ENCODE data around the gene GCK. TPM values are rescaled to one million over a fixed set of nuclear protein-coding genes. Genes with fewer than 3 reads are reported as not detected.

The GCK gene
- total RNA-seq, 1 experiment from 2014 or later, result not detected

- Mint-ChIP-seq H3K4me1 (ENCODE audit: low read depth, unreplicated experiment) (peaks cover 19% of the 10 kb centered on the region), H3K27ac (ENCODE audit: unreplicated experiment) (peak within 1 kb of the TSS; percentile 84), H3K4me3 (ENCODE audit: low read depth, unreplicated experiment) (peak within 1 kb of the TSS; percentile 75), H3K27me3 (ENCODE audit: unreplicated experiment) (peaks cover 22% of the 10 kb centered on the region), H3K9me3 (ENCODE audit: low read depth, unreplicated experiment) (no peaks in the 10 kb centered on the region), H3K36me3 (ENCODE audit: insufficient read depth, unreplicated experiment) (peaks cover 24% of the 10 kb centered on the region)
- DNase-seq, result peak; percentile 100
- no peak for TF ChIP-seq CTCF (IDR thresholded peaks at IDR 0.05; ENCODE audit: unreplicated experiment)
- intact Hi-C loops (cut with micrococcal nuclease; ENCODE audit: unreplicated experiment), result loop anchor here (5.0 kb wide), 1 partner anchor 76 kb away; no protein-coding TSS in a partner anchor
- BruUV-seq (replicated peaks), result no TSS peak
- CTCF ChIA-PET, result interaction anchor here (0.6 to 1.8 kb wide), 4 partner anchors 8 to 117 kb away, joined by 3 to 5 read pairs (median 4); no protein-coding TSS in a partner anchor
These were observed 65.8 kb downstream of the GCK start, which contains the start of gene POLD2 for GRCh38 chr7:44123190-44124003. Gene POLD2 (minus strand): TSS chr7:44123548. CDS start chr7:44122053, 1,495 bp downstream.

GRCh38 chr7:44122529-44122928 lies 66.7 kb downstream of the GCK start:
- intact Hi-C loops (cut with micrococcal nuclease; ENCODE audit: unreplicated experiment), result loop anchor here (5.0 kb wide), 1 partner anchor 75 kb away; no protein-coding TSS in a partner anchor

GRCh38 chr7:44121761-44122420 lies 67.3 kb downstream of the GCK start:
- Mint-ChIP-seq H3K27ac (ENCODE audit: unreplicated experiment) (peak overlapping the region; percentile 84), H3K27me3 (ENCODE audit: unreplicated experiment) (peaks cover 7% of the 10 kb centered on the region), H3K4me3 (ENCODE audit: low read depth, unreplicated experiment) (peak overlapping the region; percentile 75), H3K36me3 (ENCODE audit: insufficient read depth, unreplicated experiment) (peaks cover 30% of the 10 kb centered on the region), H3K4me1 (ENCODE audit: low read depth, unreplicated experiment) (peaks cover 19% of the 10 kb centered on the region), H3K9me3 (ENCODE audit: low read depth, unreplicated experiment) (no peaks in the 10 kb centered on the region)
- no TSS peak for BruUV-seq (replicated peaks)
- DNase-seq, result no peak
- intact Hi-C loops (cut with micrococcal nuclease; ENCODE audit: unreplicated experiment), result loop anchor here (5.0 kb wide), 1 partner anchor 75 kb away; no protein-coding TSS in a partner anchor
- CTCF ChIA-PET, result interaction anchor here (0.6 to 1.8 kb wide), 2 partner anchors 9 to 33 kb away, joined by 4 to 5 read pairs; no protein-coding TSS in a partner anchor
- TF ChIP-seq CTCF (IDR thresholded peaks at IDR 0.05; ENCODE audit: unreplicated experiment), result no peak

More at GRCh38 chr7:44122529-44122928, 66.7 kb downstream of the GCK start:
- Mint-ChIP-seq H3K4me3 (ENCODE audit: low read depth, unreplicated experiment) (peak overlapping the region; percentile 75), H3K36me3 (ENCODE audit: insufficient read depth, unreplicated experiment) (peaks cover 24% of the 10 kb centered on the region), H3K9me3 (ENCODE audit: low read depth, unreplicated experiment) (no peaks in the 10 kb centered on the region), H3K4me1 (ENCODE audit: low read depth, unreplicated experiment) (peaks cover 19% of the 10 kb centered on the region), H3K27ac (ENCODE audit: unreplicated experiment) (peak overlapping the region; percentile 84), H3K27me3 (ENCODE audit: unreplicated experiment) (peaks cover 14% of the 10 kb centered on the region)
- BruUV-seq (replicated peaks), result no TSS peak
- no peak for DNase-seq
- CTCF ChIA-PET, result interaction anchor here (0.6 to 1.8 kb wide), 3 partner anchors 9 to 47 kb away, joined by 4 to 5 read pairs (median 5); no protein-coding TSS in a partner anchor
- TF ChIP-seq CTCF (IDR thresholded peaks at IDR 0.05; ENCODE audit: unreplicated experiment), result no peak

- Mint-ChIP-seq H3K4me1 (ENCODE audit: low read depth, unreplicated experiment) (peaks cover 19% of the 10 kb centered on the region), H3K36me3 (ENCODE audit: insufficient read depth, unreplicated experiment) (peaks cover 41% of the 10 kb centered on the region), H3K9me3 (ENCODE audit: low read depth, unreplicated experiment) (no peaks in the 10 kb centered on the region), H3K27ac (ENCODE audit: unreplicated experiment) (no peak overlapping the region), H3K4me3 (ENCODE audit: low read depth, unreplicated experiment) (no peak overlapping the region), H3K27me3 (ENCODE audit: unreplicated experiment) (no peaks in the 10 kb centered on the region)
- intact Hi-C loops (cut with micrococcal nuclease; ENCODE audit: unreplicated experiment), result loop anchor here (5.0 kb wide), 1 partner anchor 73 kb away; no protein-coding TSS in a partner anchor
- no TSS peak for BruUV-seq (replicated peaks)
- no peak for DNase-seq
- CTCF ChIA-PET, result no interaction called here
- TF ChIP-seq CTCF (IDR thresholded peaks at IDR 0.05; ENCODE audit: unreplicated experiment), result no peak
These were observed 68.8 kb downstream of the GCK start for GRCh38 chr7:44120395-44120794.

Measured in Calu3 (cell line).